ENCODE measurements around the gene RBFOX2. TPM values are rescaled to one million over a fixed set of nuclear protein-coding genes. Genes with fewer than 3 reads are reported as not detected.

RBFOX2 gene
- total and polyA plus RNA-seq, 3 donors from 2014 or later: 53.4 to 85.2 (median 63.9) TPM

GRCh38 chr22:35784633-35785032 lies 244.0 kb downstream of the RBFOX2 start:
- no peaks in the 10 kb centered on the region for H3K36me3 ChIP-seq (ENCODE audit: low read depth, missing control alignments)
- intact Hi-C loops (cut with DNase I; ENCODE audit: low total_unique reads): no loop called here

GRCh38 chr22:35783943-35784614 lies 244.5 kb downstream of the RBFOX2 start:
- TF ChIP-seq POLR2A (IDR thresholded peaks at IDR 0.05) (no peak), CTCF (IDR thresholded peaks at IDR 0.05) (no peak)
- H3K27me3 ChIP-seq: no peaks in the 10 kb centered on the region
- no peak for DNase-seq
- no peaks in the 10 kb centered on the region for H3K4me1 ChIP-seq
- H3K27ac ChIP-seq: no peak overlapping the region
- intact Hi-C loops (cut with DNase I; ENCODE audit: low total_unique reads): no loop called here
- no peaks in the 10 kb centered on the region for H3K9me3 ChIP-seq
- WGBS, 2 donors: 95 to 98% methylated on average over 11 of the region's 11 CpGs
- H3K36me3 ChIP-seq (ENCODE audit: low read depth, missing control alignments): no peaks in the 10 kb centered on the region
- no peak overlapping the region for H3K4me3 ChIP-seq

More at GRCh38 chr22:35784633-35785032, 244.0 kb downstream of the RBFOX2 start:
- Histone ChIP-seq H3K27me3 (no peaks in the 10 kb centered on the region), H3K9me3 (no peaks in the 10 kb centered on the region), H3K4me1 (no peaks in the 10 kb centered on the region), H3K4me3 (no peak overlapping the region), H3K27ac (no peak overlapping the region)
- 93 to 99% methylated on average over 5 to 21 of the region's 21 CpGs for WGBS, 2 donors
- TF ChIP-seq POLR2A (IDR thresholded peaks at IDR 0.05): no peak
- no peak for TF ChIP-seq CTCF (IDR thresholded peaks at IDR 0.05)
- no peak for DNase-seq

GRCh38 chr22:35782504-35782903 lies 246.1 kb downstream of the RBFOX2 start:
- H3K4me3 ChIP-seq: no peak overlapping the region
- H3K9me3 ChIP-seq: no peaks in the 10 kb centered on the region
- no peak for DNase-seq
- no peaks in the 10 kb centered on the region for H3K36me3 ChIP-seq (ENCODE audit: low read depth, missing control alignments)
- intact Hi-C loops (cut with DNase I; ENCODE audit: low total_unique reads): no loop called here
- TF ChIP-seq POLR2A (IDR thresholded peaks at IDR 0.05) (no peak), CTCF (IDR thresholded peaks at IDR 0.05) (no peak)
- H3K27ac ChIP-seq: no peak overlapping the region
- WGBS, 2 donors: 71 to 74% methylated on average over 5 of the region's 5 CpGs
- H3K4me1 ChIP-seq: no peaks in the 10 kb centered on the region
- no peaks in the 10 kb centered on the region for H3K27me3 ChIP-seq

- Histone ChIP-seq H3K27ac (no peak overlapping the region), H3K27me3 (no peaks in the 10 kb centered on the region), H3K4me1 (no peaks in the 10 kb centered on the region), H3K4me3 (no peak overlapping the region), H3K36me3 (ENCODE audit: low read depth, missing control alignments) (no peaks in the 10 kb centered on the region), H3K9me3 (no peaks in the 10 kb centered on the region)
- TF ChIP-seq CTCF (IDR thresholded peaks at IDR 0.05): no peak
- no peak for TF ChIP-seq POLR2A (IDR thresholded peaks at IDR 0.05)
- no peak for DNase-seq
- intact Hi-C loops (cut with DNase I; ENCODE audit: low total_unique reads): no loop called here
- WGBS, 2 donors: 69 to 70% methylated on average over 3 of the region's 3 CpGs
Observed at GRCh38 chr22:35781898-35782297, 246.7 kb downstream of the RBFOX2 start.
